ENCODE measurements around the gene CNGB1.

GRCh38 chr16:57938936-57939871 lies 31.7 kb downstream of the CNGB1 start:
- TF ChIP-seq CTCF (IDR thresholded peaks at IDR 0.05) (no peak), POLR2AphosphoS5 (IDR thresholded peaks at IDR 0.05) (peak; percentile 82), POLR2A (IDR thresholded peaks at IDR 0.05) (no peak)

Data from prostate gland (tissue), 2 donors.